Activated naive CD8-positive, alpha-beta T cell treated with anti-CD3 and anti-CD28 coated beads for 36 hours (primary cell): ENCODE results near the gene CDKN2C. TPM values are rescaled to one million over a fixed set of nuclear protein-coding genes. Genes with fewer than 3 reads are reported as not detected.
A peak's percentile ranks its signal among the peaks of the same experiment; 100 is the strongest.

Experiments
- DNase-seq: peaks from one replicate; pipeline ENCODE4 v3.0.0; 2021
- H3K27ac Mint-ChIP-seq: one replicate; pipeline ENCODE4 v1.8.0; 2022; ENCODE audit warnings: mild to moderate bottlenecking, moderate library complexity, mixed read lengths
- H3K27me3 Mint-ChIP-seq: one replicate; pipeline ENCODE4 v1.8.0; 2022; ENCODE audit warnings: mild to moderate bottlenecking, mixed read lengths
- H3K36me3 Mint-ChIP-seq: one replicate; pipeline ENCODE4 v1.8.0; 2021; ENCODE audit warnings: mild to moderate bottlenecking, mixed read lengths
- H3K4me1 Mint-ChIP-seq: one replicate; pipeline ENCODE4 v1.8.0; 2021; ENCODE audit warnings: mixed read lengths
- H3K4me3 Mint-ChIP-seq: one replicate; pipeline ENCODE4 v1.8.0; 2022; ENCODE audit warnings: mild to moderate bottlenecking, moderate library complexity, mixed read lengths
- H3K9me3 Mint-ChIP-seq: one replicate; pipeline ENCODE4 v1.8.0; 2022; ENCODE audit warnings: mixed read lengths
- total RNA-seq, 2 experiments: library from RNA; stranded (reverse); gene quantifications; one replicate each; pipeline ENCODE4 v1.2.3, GENCODE V29; 2021

Gene CDKN2C
- total RNA-seq, 2 experiments from 2014 or later = 13.0 to 13.6 TPM

DNA sequence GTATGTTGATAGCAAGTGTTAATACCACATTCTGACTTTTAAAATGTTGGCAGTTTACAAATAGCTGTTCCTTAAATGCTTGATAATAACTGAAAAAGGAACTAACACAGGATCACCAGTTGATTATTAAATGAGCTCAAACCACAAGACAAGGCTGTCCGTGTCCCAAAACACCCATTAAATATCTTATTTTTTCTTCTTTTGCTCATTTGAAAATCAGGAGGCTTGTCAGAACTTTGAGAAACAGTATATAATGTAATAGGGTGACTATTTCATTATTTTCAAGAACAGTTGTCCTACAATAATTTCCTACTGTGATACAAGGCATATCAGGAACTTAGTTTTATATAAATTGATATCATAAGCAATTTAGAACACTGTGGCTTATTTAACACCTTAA is 2.7 kb downstream of the CDKN2C start:
- no peaks in the 10 kb centered on the region for H3K9me3 Mint-ChIP-seq
- peaks cover 22% of the 10 kb centered on the region for H3K4me1 Mint-ChIP-seq
- peaks cover 54% of the 10 kb centered on the region for H3K27me3 Mint-ChIP-seq
- no peak for DNase-seq
- H3K4me3 Mint-ChIP-seq = no peak overlapping the region
- H3K36me3 Mint-ChIP-seq = peaks cover 7% of the 10 kb centered on the region
- no peak overlapping the region for H3K27ac Mint-ChIP-seq

- H3K27me3 Mint-ChIP-seq = peaks cover 55% of the 10 kb centered on the region
- no peaks in the 10 kb centered on the region for H3K9me3 Mint-ChIP-seq
- H3K27ac Mint-ChIP-seq = no peak overlapping the region
- peaks cover 7% of the 10 kb centered on the region for H3K36me3 Mint-ChIP-seq
- H3K4me3 Mint-ChIP-seq = no peak overlapping the region
- DNase-seq = no peak
- peaks cover 23% of the 10 kb centered on the region for H3K4me1 Mint-ChIP-seq
These were observed 3.2 kb downstream of the CDKN2C start for GRCh38 chr1:50973255-50973654.

DNA sequence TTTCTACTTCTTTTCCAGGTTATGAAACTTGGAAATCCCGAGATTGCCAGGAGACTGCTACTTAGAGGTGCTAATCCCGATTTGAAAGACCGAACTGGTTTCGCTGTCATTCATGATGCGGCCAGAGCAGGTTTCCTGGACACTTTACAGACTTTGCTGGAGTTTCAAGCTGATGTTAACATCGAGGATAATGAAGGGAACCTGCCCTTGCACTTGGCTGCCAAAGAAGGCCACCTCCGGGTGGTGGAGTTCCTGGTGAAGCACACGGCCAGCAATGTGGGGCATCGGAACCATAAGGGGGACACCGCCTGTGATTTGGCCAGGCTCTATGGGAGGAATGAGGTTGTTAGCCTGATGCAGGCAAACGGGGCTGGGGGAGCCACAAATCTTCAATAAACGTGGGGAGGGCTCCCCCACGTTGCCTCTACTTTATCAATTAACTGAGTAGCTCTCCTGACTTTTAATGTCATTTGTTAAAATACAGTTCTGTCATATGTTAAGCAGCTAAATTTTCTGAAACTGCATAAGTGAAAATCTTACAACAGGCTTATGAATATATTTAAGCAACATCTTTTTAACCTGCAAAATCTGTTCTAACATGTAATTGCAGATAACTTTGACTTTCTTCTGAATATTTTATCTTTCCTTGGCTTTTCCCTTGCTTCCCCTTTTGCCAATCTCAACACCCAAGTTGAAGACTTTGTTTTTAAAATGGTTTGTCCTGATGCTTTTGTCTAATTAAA is 4.0 kb downstream of the CDKN2C start:
- H3K27ac Mint-ChIP-seq = no peak overlapping the region
- H3K4me1 Mint-ChIP-seq = peaks cover 30% of the 10 kb centered on the region
- no peaks in the 10 kb centered on the region for H3K9me3 Mint-ChIP-seq
- DNase-seq = no peak
- H3K27me3 Mint-ChIP-seq = peaks cover 63% of the 10 kb centered on the region
- H3K4me3 Mint-ChIP-seq = no peak overlapping the region
- H3K36me3 Mint-ChIP-seq = peaks cover 7% of the 10 kb centered on the region

- Mint-ChIP-seq H3K27ac (no peak overlapping the region), H3K4me3 (no peak overlapping the region)
- DNase-seq = no peak
These were observed 4.5 kb downstream of the CDKN2C start for GRCh38 chr1:50974618-50974935.

DNA sequence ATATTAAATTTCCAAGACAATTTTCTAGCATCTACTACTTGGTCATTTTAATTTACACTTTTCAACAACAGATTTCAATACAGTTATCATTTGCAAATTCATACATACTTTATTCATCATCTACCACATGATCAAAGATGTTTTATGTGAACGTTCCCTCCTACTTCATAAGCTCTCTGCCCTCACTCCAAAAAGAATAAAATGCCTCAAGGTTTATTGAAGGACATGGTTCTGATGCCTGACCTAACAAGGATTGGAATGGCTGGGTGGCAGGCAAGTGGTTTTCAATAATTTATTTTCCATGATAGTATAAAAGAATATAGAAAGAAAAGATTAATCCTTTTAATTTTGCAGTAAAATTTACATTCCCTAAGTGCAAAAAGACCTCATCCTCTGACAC is 5.4 kb downstream of the CDKN2C start:
- DNase-seq = no peak
- Mint-ChIP-seq H3K4me1 (peaks cover 31% of the 10 kb centered on the region), H3K27me3 (peaks cover 64% of the 10 kb centered on the region), H3K9me3 (no peaks in the 10 kb centered on the region), H3K4me3 (no peak overlapping the region), H3K27ac (no peak overlapping the region), H3K36me3 (peaks cover 7% of the 10 kb centered on the region)

More at GRCh38 chr1:50974618-50974935, 4.5 kb downstream of the CDKN2C start:
- H3K27me3 Mint-ChIP-seq = peaks cover 68% of the 10 kb centered on the region
- H3K9me3 Mint-ChIP-seq = no peaks in the 10 kb centered on the region
- peaks cover 35% of the 10 kb centered on the region for H3K4me1 Mint-ChIP-seq
- peaks cover 7% of the 10 kb centered on the region for H3K36me3 Mint-ChIP-seq

DNA sequence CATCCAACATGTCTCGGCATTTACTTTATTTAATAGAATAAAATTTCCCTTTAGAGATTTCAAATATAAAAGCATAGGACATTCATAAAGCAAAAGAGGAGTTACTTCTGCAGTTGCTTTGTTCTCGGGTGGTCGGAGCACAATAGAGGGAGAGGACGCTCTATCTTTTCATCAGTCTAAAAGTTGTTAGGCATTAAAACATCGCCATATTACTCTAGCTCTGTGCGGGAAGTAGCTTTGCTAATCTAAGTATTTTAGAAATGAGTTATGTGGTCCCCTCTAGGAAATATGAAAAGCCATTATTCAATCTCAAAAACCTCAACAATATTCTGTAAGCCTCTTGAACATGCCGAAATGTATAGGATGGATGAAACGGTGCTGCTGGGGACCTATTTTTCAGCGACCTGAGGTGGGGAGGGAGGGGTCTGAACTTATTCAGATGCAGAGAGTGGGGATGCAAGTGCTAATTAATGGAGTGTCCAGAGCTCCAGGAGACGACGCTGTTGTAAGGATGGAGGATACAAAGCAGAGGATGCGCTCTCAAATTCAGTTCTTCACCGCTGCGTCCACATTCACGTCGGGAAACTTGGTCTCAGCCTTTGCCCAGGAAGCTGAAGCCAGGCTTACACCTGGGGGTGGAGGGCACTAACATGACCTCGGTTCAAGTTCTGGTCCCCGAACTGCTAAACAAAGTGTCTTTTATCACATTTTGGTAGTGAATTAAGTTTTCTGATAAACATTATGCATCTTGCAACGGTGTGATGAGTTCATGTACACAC is 6.3 kb downstream of the CDKN2C start:
- Mint-ChIP-seq H3K4me1 (peaks cover 23% of the 10 kb centered on the region), H3K4me3 (peak overlapping the region; percentile 79), H3K36me3 (peaks cover 5% of the 10 kb centered on the region), H3K27me3 (peaks cover 56% of the 10 kb centered on the region), H3K9me3 (no peaks in the 10 kb centered on the region), H3K27ac (no peak overlapping the region)
- no peak for DNase-seq

DNA sequence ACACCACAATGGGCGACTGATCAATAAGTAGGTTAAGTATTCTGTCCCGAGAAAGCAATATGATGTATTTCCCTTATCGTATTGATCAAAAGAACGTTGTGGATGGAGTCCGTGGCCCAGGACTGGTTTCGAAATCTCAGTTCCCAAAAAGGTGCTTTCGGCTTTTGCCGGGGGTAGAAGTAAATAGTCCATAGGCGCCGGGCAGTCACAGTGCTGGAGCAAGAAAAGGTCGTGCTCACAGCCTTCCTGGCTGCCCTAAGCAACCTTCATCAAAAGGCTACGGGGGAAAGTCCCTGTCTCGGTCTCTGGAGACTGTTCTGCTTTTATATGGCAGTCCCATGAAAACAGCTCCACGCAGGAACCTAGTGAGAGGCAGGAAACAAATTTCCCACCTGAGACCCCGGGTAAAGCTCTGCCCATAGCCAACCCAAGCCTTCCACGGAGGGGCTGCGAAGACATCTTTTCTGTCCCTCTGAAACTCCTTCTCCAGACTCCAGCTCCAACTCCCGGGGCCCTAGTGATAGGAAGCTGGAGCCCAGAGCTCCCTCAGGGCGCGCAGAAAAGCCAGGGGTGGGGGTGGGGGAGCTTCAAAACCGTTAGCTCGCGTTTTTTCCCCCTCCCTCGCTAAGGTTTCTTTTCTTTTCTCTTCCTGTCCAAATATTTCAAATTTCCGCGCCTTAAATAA is 7.0 kb downstream of the CDKN2C start:
- H3K27ac Mint-ChIP-seq = no peak overlapping the region
- no peak for DNase-seq
- H3K4me1 Mint-ChIP-seq = peaks cover 22% of the 10 kb centered on the region
- H3K4me3 Mint-ChIP-seq = peak overlapping the region; percentile 79
- peaks cover 56% of the 10 kb centered on the region for H3K27me3 Mint-ChIP-seq
- H3K9me3 Mint-ChIP-seq = no peaks in the 10 kb centered on the region
- peaks cover 5% of the 10 kb centered on the region for H3K36me3 Mint-ChIP-seq

DNA sequence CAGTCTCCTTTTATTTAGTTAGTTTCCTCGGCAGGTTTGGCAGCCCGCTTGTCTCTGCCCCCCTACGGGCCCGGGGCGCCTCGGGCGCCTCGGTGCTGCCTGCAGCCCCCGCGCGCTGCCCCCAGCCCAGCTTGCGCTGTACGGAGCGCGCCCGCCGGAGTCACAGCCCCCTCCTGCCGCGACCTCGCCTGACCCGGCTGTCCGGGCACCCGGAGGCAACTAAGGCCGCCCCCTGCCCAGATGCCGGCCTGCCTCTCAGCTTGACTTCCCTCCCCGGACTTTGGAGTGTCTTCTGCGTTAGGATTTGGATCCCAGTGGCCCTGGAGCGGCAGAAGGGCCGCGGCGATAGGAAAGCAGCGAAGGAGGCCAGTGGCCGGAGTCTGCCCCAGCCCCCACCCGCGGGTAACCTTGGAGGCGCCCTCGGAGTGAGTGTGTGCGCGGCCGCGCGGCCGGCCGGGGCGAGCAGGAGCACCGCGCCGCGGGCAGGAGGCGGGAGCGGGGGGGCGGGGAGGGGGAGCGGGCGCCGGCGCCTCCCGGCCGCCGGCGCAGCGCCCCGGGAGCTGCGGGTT is 7.6 kb downstream of the CDKN2C start:
- Mint-ChIP-seq H3K36me3 (peaks cover 5% of the 10 kb centered on the region), H3K27ac (peak overlapping the region; percentile 42), H3K4me1 (peaks cover 21% of the 10 kb centered on the region), H3K9me3 (no peaks in the 10 kb centered on the region), H3K4me3 (peak overlapping the region; percentile 79), H3K27me3 (peaks cover 58% of the 10 kb centered on the region)
- DNase-seq = no peak

DNA sequence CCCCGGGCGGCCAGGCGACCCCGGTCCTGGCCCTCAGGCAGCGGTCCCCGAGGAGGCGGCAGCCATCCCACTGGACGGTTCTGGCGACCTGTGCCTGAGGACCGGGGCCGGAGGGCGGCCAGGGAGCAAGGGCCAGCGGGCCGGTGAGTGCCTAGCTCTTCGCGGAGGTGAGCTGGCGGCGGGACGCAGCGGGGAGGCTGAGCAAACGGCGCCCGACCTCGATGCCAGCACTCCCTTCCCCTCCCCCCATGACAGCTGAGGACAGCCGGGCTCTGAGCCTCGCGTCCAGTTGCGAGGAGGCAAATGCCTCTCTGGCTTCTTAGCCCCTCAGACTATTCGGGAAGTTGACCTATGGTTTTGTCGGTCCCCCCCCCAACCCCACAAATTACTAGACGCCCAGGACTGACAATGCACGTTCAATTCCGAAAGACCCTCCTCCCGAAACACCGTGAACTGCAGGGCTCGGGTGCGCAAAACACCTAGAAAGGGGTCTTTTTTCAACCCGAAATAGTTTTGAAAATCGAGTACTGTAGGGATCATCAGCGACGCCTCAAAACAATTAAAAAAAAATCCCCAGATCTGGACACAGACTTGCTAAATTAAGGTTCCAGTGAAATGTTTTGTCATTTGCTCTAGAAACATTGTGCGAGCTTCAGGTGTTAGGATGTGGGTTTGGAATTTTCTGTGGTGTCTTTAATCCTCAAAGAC is 8.3 kb downstream of the CDKN2C start:
- Mint-ChIP-seq H3K27me3 (peaks cover 57% of the 10 kb centered on the region), H3K27ac (peak overlapping the region; percentile 38)
- DNase-seq = no peak

DNA sequence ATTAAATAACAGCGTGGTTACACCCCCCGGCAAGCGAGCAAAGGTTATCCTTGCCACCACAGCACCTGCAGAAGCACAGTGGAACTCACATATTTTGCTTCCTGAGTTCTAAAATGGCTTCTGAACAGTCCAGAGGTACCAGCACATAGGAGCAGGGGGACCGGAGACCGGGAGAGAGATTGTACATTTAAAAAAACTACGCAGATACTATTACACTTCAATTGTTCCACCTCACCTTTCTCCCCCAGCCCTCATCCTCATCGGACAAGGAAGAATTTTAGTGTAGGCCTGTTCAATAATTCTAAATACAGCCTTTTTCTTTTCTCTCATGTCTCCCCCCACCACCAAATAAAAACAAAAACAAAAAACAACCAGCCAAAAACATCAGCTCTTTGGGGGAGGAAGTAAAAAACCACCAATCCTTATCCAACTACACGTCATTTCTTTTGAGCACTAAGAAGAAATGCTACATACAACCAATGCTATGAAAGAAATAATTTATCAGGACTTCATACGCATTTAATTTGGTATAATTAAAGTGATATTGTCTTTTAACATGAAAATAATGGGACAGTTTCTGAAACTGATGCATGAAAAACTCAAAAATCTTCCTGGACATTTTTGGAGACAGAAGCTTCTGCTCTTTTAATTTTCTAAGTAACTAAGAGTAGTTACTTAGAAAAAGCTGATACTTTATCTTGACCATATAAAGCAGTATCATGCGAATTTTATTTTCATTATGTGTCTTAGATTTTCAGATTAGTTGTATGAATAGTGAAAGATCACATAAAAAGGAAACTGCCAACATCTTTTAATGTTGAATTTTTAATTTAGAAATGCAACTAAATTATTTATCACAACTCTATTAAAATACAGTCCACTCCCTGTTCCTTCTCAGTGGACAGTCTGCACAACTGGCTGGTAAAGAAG is 9.1 kb downstream of the CDKN2C start:
- H3K27ac Mint-ChIP-seq = peak overlapping the region; percentile 38
- H3K36me3 Mint-ChIP-seq = peaks cover 2% of the 10 kb centered on the region
- peak overlapping the region; percentile 72 for H3K4me3 Mint-ChIP-seq
- H3K4me1 Mint-ChIP-seq = peaks cover 21% of the 10 kb centered on the region
- H3K9me3 Mint-ChIP-seq = no peaks in the 10 kb centered on the region
- H3K27me3 Mint-ChIP-seq = peaks cover 49% of the 10 kb centered on the region
- DNase-seq = no peak

More for the DNA sequence above, 8.3 kb downstream of the CDKN2C start:
- H3K9me3 Mint-ChIP-seq = no peaks in the 10 kb centered on the region
- peak overlapping the region; percentile 72 for H3K4me3 Mint-ChIP-seq
- peaks cover 21% of the 10 kb centered on the region for H3K4me1 Mint-ChIP-seq
- peaks cover 5% of the 10 kb centered on the region for H3K36me3 Mint-ChIP-seq

DNA sequence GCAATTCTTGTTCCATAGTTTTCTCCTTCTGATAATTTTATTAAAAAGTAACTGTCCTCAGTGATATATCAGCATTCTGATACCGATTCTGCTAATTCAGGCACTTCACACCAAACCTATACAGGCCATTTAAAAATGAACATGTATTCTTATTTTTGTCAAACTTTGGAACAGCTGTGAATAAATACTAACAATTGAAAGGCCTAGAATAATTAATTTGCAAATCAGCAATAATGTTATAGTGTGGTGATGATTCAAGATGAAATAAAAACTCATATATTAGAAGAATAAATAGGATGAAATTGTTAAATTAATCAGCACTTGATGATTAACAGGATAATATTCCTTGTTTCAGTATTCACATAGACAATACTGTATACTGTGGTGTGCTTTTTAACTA is 9.9 kb downstream of the CDKN2C start:
- Mint-ChIP-seq H3K4me3 (no peak overlapping the region), H3K27me3 (peaks cover 45% of the 10 kb centered on the region), H3K9me3 (no peaks in the 10 kb centered on the region), H3K36me3 (no peaks in the 10 kb centered on the region), H3K4me1 (peaks cover 21% of the 10 kb centered on the region), H3K27ac (no peak overlapping the region)
- no peak for DNase-seq

DNA sequence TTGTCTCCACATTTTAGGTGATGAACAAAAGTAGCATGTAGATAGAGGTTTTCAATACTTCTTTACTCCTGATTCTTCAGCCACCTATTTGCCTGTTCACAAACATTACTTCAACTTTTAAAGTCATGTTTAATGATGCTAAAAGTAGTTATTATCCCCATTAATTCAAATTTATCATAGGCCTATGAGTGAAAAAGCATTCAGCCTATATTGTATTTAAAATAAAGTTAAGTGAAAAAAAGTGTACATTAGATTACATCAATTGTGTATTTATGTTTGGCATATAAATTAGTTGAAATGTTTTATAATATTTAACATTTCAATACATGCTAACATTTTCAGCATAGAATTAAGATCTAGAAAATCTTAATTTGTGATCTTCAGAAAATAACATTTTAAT is 10.5 kb downstream of the CDKN2C start:
- H3K4me3 Mint-ChIP-seq = no peak overlapping the region
- DNase-seq = no peak
- no peak overlapping the region for H3K27ac Mint-ChIP-seq
- H3K9me3 Mint-ChIP-seq = no peaks in the 10 kb centered on the region
- no peaks in the 10 kb centered on the region for H3K36me3 Mint-ChIP-seq
- H3K27me3 Mint-ChIP-seq = peaks cover 44% of the 10 kb centered on the region
- peaks cover 21% of the 10 kb centered on the region for H3K4me1 Mint-ChIP-seq

DNA sequence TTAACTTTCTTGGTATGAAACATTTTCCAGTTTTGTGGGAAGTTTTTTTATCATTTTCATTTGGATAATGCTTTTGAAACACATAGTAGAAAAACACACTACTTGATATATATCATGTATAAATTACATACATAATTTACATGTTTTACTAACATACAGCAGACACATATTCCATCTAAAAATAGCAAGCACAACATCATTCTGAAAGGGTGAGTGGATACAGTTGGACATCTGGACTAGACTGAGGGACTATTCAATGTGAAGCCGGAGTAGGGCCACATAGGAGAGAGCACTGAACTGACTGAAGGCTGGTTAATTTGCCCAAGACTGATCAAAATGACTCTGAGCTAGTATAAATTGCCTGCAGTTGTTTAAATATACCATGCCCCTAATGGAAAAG is 11.7 kb downstream of the CDKN2C start:
- peaks cover 15% of the 10 kb centered on the region for H3K4me1 Mint-ChIP-seq
- no peak overlapping the region for H3K4me3 Mint-ChIP-seq
- H3K27me3 Mint-ChIP-seq = peaks cover 41% of the 10 kb centered on the region
- H3K9me3 Mint-ChIP-seq = no peaks in the 10 kb centered on the region
- no peak for DNase-seq
- H3K36me3 Mint-ChIP-seq = no peaks in the 10 kb centered on the region
- H3K27ac Mint-ChIP-seq = no peak overlapping the region

- Mint-ChIP-seq H3K36me3 (no peaks in the 10 kb centered on the region), H3K9me3 (no peaks in the 10 kb centered on the region), H3K4me3 (no peak overlapping the region), H3K27me3 (peaks cover 39% of the 10 kb centered on the region), H3K4me1 (peaks cover 13% of the 10 kb centered on the region), H3K27ac (no peak overlapping the region)
- no peak for DNase-seq
These were observed 12.6 kb downstream of the CDKN2C start for GRCh38 chr1:50982611-50983010.
